Stimulated activated CD8-positive, alpha-beta memory T cell treated with anti-CD3 and anti-CD28 coated beads, Interleukin-15, amount 100 ng/mL, for 1 hour (primary cell): ENCODE results near the gene ZNF462.

Experiments
- DNase-seq: peaks from one replicate; pipeline ENCODE4 v3.0.0-alpha.2; 2020; ENCODE audit warnings: low read depth

Gene ZNF462

GRCh38 chr9:106864373-106865143, 1.6 kb downstream of the ZNF462 start:
- no peak for DNase-seq

GRCh38 chr9:106866243-106866642, 3.3 kb downstream of the ZNF462 start:
- DNase-seq, result no peak

DNA sequence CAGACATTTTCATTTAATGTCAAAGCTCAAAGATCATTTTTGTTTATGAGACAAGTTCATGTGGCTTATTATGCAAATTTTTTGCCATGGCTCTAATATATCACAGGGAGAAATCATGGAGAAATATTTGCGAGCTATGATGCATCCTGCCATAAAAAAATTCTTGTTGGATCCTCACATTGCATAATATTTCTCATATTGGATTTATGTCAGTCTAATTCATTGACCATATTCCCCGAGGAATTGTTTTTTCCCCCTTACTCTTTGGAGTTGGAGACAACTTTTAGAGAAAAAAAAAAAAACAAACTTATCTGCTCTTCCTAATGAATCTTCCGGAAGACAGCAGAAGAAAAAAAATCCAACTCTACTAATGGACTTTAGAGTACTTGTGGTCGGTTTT, 4.3 kb downstream of the ZNF462 start:
- DNase-seq, result no peak

DNA sequence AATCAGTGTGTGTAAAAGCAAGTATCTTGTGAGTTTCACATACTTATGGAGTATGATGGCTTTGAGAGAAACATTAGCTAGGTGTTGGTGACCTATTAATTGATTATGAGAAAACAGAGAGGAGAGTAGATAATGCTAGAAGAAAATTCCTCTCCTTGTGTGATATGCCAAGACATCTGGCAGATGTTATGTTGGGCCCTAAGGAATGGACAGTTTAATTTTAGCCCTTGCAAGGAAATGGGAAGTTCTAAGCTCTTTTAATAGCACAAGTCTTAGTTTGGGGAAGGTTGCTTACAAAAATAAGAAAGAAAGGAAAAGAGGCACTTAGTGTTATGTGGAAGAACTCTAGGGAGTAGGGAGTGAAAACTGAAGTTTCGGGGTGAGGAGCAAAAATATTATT, 5.1 kb downstream of the ZNF462 start:
- no peak for DNase-seq

GRCh38 chr9:106868565-106868964, 5.6 kb downstream of the ZNF462 start:
- DNase-seq, result no peak

DNA sequence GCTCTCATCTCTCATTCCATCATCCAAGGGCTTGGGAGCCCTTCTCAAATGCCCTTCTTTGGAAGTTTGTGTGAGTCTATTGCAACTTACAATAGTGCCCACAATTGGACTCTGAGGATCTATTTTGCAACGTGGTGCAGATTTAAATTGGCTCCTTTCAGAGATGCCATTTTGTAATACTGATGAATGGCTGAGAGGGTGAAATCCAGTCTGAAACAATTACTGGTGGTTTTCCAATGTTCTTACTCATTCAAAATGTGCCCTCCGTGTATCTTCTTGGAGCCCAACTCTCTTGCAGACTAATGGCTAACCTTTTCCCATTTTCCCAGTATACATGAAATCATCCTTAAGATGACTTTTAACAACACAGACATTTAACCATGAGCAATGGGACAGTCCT, 6.1 kb downstream of the ZNF462 start:
- no peak for DNase-seq

DNA sequence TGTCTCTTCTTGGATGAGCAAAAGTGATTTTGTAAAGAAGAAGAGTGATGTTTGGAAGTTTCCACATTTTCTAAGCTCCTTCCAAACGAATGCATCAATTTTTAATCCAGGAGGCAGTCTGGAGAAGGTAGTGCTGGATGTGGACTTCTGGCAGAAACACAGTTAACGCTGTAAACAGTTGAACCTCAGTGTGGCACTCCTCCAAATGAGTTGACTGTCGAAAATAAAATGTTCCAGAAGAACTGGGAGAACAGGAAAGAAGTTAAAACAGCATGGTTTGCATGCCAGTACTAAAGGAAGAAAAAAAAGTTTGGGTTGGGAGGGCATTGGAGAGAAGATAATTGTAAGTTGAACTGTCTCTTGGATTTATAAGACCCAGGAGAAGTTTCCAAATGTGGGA, 6.5 kb downstream of the ZNF462 start:
- DNase-seq, result no peak

- DNase-seq, result no peak
These were observed 9.7 kb downstream of the ZNF462 start for GRCh38 chr9:106872641-106873040.

DNA sequence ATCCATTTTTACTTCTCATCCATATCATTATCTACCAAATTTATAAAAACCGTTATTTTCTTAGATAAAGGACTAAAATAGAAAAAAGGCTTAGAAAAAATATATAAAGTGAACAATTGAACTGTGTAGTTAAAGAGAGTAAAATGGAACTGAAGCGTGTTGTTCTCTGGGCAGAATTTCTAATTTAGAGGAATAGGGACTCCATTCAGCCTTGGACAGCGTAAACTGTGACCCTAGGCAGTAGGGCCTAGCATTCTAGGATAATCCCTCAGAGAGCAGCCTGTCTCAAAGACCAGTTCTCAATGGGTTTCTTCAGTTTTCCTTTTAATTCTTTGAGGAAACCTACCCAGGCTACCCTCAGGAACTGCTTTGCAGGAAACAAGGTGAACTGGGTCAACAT, 11.1 kb downstream of the ZNF462 start:
- DNase-seq, result no peak

- no peak for DNase-seq
These were observed 11.7 kb downstream of the ZNF462 start for GRCh38 chr9:106874652-106875051.

DNA sequence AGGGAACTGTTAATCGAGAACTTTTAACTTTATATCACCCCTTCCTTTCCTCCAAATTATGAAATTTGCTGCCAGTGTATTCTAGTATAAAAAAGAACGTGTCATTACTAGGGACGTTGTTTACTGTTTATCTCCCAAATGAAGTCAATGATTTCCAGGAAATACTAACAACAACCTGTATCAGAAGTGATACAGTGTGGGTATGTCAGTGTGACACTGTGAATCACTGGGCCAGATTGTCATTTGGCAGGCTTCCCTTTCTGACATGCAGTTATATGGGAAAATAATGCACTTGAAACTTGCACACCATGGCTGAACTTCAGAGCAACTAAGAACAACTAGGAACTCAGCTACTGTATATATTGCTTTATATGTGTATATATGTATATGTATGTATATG, 12.6 kb downstream of the ZNF462 start:
- DNase-seq, result no peak

DNA sequence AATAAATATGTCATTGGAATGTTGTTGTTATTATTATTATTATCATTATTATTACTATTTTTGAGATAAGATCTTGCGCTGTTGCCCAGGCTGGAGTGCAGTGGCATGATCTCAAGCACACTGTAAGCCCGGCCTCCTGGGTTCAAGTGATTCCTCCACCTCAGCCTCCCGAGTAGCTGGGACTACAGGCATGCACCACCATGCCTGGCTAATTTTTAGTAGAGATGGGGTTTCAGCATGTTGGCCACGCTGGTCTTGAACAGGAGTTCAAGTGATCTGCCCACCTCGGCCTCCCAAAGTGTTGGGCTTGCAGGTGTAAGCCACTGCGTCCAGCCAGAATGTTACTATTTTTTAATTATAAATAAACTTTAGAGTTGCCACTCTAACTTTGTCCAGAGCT, 14.4 kb downstream of the ZNF462 start:
- no peak for DNase-seq

DNA sequence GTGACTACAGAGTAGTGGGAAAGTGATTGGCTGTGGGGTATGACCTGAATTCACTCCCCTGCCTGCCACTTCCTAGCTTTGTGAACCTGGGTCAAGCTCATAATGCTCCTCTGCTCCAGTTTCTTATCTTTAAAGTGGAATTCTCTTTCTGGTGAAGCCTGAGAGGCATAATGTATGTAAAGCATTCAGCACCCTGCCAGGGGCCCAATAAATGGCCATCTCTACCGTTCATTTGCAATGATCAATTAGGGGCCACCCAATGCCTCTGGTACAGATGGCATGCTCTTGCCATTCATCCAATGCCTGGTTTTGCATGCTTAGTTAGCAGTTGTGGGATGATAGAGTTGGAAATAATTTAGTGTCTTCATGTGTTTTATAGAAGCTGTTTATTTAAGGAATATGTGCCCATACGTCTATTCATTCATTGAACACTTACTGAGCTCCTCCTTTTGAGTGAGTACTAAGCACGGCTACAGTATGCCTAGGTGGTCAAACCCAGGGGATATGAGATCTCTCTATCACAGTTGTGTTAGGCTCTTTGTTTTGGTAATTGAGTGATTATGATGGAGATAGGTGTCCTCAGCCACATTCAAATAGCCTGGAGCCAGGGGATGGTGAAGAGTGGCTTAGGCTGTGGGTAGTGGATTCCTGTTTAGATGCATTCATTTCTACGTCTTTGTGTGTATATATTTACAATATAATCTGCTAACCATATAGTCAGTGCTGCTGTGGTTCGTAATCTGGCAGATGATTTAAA, 15.3 kb downstream of the ZNF462 start:
- DNase-seq, result no peak

GRCh38 chr9:106878934-106879333, 16.0 kb downstream of the ZNF462 start:
- DNase-seq, result no peak

DNA sequence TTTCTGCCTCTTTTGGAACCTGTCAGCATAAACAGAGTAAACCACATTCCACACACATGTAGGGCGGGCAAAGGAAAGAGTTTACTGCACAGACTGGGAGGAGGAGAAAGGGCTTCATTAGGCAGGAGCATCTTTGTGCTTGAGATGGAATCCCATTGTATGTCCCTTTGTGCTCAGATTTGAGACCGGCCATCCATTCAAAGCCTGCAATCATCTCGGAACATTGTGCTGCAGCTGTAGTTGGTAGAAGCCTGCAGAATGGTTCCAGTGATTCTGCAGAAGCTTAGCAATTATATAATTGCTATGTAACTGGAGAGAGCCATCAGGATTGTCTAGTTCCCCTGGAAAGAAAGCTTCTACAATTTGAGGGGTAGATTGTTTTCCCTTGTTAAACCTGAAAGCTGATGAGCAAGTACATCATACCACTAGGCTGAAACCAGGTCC, 16.5 kb downstream of the ZNF462 start:
- DNase-seq, result no peak

- no peak for DNase-seq
These were observed 17.1 kb downstream of the ZNF462 start for GRCh38 chr9:106880081-106880480.

DNA sequence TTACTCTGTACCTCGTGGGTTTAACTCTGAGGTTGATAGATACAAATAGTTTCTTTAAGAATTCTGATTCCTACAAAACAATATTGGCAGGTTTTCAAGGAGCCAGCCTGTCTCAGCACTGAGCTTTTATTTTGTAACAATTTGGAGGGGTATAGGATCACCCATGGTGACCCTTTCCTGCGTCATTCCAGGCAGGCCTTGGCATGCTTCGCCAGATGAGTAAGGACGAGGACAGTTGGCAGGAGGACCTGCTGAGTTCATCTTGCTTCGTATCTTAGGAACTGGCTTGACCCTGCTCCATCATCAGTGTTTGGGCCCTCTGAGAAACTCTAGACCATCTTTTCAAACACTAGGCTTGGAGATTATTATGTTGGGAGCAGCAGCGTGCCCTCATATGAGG, 17.9 kb downstream of the ZNF462 start:
- no peak for DNase-seq

GRCh38 chr9:106883030-106883429, 20.1 kb downstream of the ZNF462 start:
- DNase-seq, result no peak

- DNase-seq, result no peak
These were observed 20.7 kb downstream of the ZNF462 start for GRCh38 chr9:106883626-106884190.

- DNase-seq, result no peak
These were observed 22.5 kb downstream of the ZNF462 start for GRCh38 chr9:106885451-106885850.

DNA sequence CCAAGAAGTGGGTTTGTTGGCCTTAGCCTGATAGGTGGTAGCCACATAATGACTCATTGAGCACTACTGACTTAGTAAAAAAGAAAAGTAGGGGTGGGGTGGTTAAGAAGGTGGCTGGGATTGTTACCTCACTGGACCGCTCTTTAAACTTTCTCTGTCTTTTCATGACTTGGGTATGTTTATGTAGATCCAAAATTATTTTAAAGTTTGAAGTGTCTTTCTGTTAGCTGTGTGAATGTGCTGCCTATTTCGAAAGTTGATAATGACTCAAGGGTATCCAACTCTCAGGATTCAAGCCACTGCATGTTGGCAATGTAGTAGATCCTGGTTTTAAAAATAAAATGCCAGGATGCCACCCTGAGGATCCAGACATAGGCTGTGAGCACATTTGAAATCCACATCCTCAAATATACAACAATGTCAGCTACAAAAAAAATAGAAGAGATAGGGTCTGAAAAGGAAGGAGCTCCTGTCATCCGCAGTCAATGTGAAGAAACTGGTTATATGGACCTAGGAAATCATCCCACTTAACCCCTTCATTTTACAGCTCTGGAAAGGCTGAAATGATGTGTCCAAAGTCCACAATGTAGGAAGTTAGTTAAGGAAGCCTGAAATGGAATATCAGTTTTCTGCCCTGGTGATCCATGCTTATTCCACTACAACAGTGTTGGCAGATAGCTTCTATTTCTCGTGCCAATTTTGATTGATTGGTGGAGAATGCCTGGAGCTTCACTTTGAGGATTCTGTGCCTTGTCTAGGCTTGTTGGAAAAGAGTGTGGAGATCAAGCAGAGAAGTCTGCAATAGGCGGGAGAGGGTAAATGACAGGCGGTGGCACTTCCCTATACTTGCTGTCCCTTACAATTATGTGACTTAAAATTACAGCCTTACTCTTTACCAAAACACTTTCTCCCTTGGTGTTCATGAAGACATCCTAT, 23.4 kb downstream of the ZNF462 start:
- DNase-seq, result no peak

- no peak for DNase-seq
These were observed 24.1 kb downstream of the ZNF462 start for GRCh38 chr9:106887066-106887465.
